IMR-90 (cell line): ENCODE measurements around the gene IARS2. TPM values are rescaled to one million over a fixed set of nuclear protein-coding genes. Genes with fewer than 3 reads are reported as not detected.

Experiments used
- ATAC-seq: fragments of 200-7000 bp; cut with Tn5 transposase; 2 replicates; pipeline ENCODE4 v1.9.1; 2020; ENCODE audit warnings: low read depth, mild to moderate bottlenecking, moderate library complexity
- BruUV-seq: library from RNA; stranded (reverse); fragments of 400-500 nt; replicated peaks from 2 replicates; lab custom pipeline; 2021; lab: Mats Ljungman, UMichigan
- CTCF ChIA-PET: fragments of 300-600 bp; formaldehyde crosslinking; extraction: SDS; loops from one replicate; lab custom pipeline; 2021; ENCODE audit warnings: antibody characterized with exemption; lab: Yijun Ruan, JAX
- POLR2A ChIA-PET: fragments of 300-600 bp; sonication (Branson Sonifier 250); formaldehyde crosslinking; loops from one replicate; lab custom pipeline; 2022; ENCODE audit warnings: antibody characterized with exemption; ENCODE audit not compliant: unreplicated experiment; lab: Charles Lee
- DNase-seq: peaks from one replicate; pipeline ENCODE4 v3.0.0; 2013
- H2AFZ ChIP-seq: replicated peaks from 2 replicates; pipeline ENCODE3; 2013; ENCODE audit warnings: low read length, mild to moderate bottlenecking; ENCODE audit not compliant: poor library complexity
- H2AK5ac ChIP-seq: 2 replicates; pipeline ENCODE4 v1.6.1; 2013; ENCODE audit warnings: low read depth, low read length, inconsistent platforms
- H2AK9ac ChIP-seq: replicated peaks from 2 replicates; pipeline ENCODE3; 2013; ENCODE audit warnings: mild to moderate bottlenecking, low read depth, low read length, moderate library complexity; ENCODE audit not compliant: poor library complexity
- H2BK120ac ChIP-seq: 2 replicates; pipeline ENCODE4 v1.6.1; 2013; ENCODE audit warnings: low read depth, low read length, inconsistent platforms
- H2BK15ac ChIP-seq: 3 replicates; pipeline ENCODE4 v1.6.1; 2013; ENCODE audit warnings: low read depth, low read length, inconsistent platforms
- H2BK20ac ChIP-seq: 2 replicates; pipeline ENCODE4 v1.6.1; 2013; ENCODE audit warnings: low read depth, mild to moderate bottlenecking, inconsistent platforms, low read length, moderate library complexity
- H2BK5ac ChIP-seq: 2 replicates; pipeline ENCODE4 v1.6.1; 2013; ENCODE audit warnings: mild to moderate bottlenecking, low read depth, low read length, inconsistent platforms; ENCODE audit not compliant: poor library complexity, severe bottlenecking
- H3K14ac ChIP-seq: replicated peaks from 2 replicates; pipeline ENCODE4 v1.6.1; 2013; ENCODE audit warnings: low read depth, low read length, inconsistent platforms
- H3K18ac ChIP-seq: 2 replicates; pipeline ENCODE4 v1.6.1; 2013; ENCODE audit warnings: low read depth, low read length, control low read depth
- H3K23ac ChIP-seq: 2 replicates; pipeline ENCODE4 v1.6.1; 2013; ENCODE audit warnings: low read depth, low read length, inconsistent platforms
- H3K27ac ChIP-seq: 2 replicates; pipeline ENCODE4 v1.5.1; 2013; ENCODE audit warnings: mild to moderate bottlenecking, control low read depth, low read length; ENCODE audit not compliant: insufficient read depth
- H3K27me3 ChIP-seq: 2 replicates; pipeline ENCODE4 v1.6.1; 2013; ENCODE audit warnings: low read length; ENCODE audit not compliant: control insufficient read depth, insufficient read depth
- H3K36me3 ChIP-seq: 2 replicates; pipeline ENCODE4 v1.6.1; 2013; ENCODE audit warnings: low read length, mixed read lengths; ENCODE audit not compliant: control insufficient read depth, insufficient read depth
- H3K4ac ChIP-seq: 2 replicates; pipeline ENCODE4 v1.6.1; 2013; ENCODE audit warnings: low read depth, low read length, inconsistent platforms
- H3K4me1 ChIP-seq: 2 replicates; pipeline ENCODE4 v1.6.1; 2013; ENCODE audit warnings: low read length, mixed read lengths; ENCODE audit not compliant: control insufficient read depth, insufficient read depth
- H3K4me2 ChIP-seq: 2 replicates; pipeline ENCODE4 v1.6.1; 2013; ENCODE audit warnings: low read depth, mild to moderate bottlenecking, control low read depth, low read length, moderate library complexity
- H3K4me3 ChIP-seq: 2 replicates; pipeline ENCODE4 v1.5.1; 2013; ENCODE audit warnings: low read depth, mild to moderate bottlenecking, control low read depth, low read length, moderate library complexity; ENCODE audit not compliant: insufficient read depth
- H3K56ac ChIP-seq: 2 replicates; pipeline ENCODE4 v1.6.1; 2013; ENCODE audit warnings: low read length, inconsistent platforms; ENCODE audit not compliant: insufficient read depth; ENCODE audit errors: extremely low read depth
- H3K79me1 ChIP-seq, 2 experiments: 2 replicates each; pipeline ENCODE4 v1.6.1; 2013; ENCODE audit warnings: low read length in 2 of 2, inconsistent platforms in 1 of 2, low read depth in 1 of 2
- H3K9ac ChIP-seq: 2 replicates; pipeline ENCODE4 v1.6.1; 2013; ENCODE audit warnings: low read depth, low read length, control low read depth
- H3K9me1 ChIP-seq: 2 replicates; pipeline ENCODE4 v1.6.1; 2013; ENCODE audit warnings: low read length, inconsistent platforms; ENCODE audit not compliant: insufficient read depth
- H3K9me3 ChIP-seq: 2 replicates; pipeline ENCODE4 v1.6.1; 2013; ENCODE audit warnings: low read length; ENCODE audit not compliant: control insufficient read depth, insufficient read depth
- H4K20me1 ChIP-seq: 2 replicates; pipeline ENCODE4 v1.6.1; 2013; ENCODE audit warnings: low read length, inconsistent platforms; ENCODE audit not compliant: insufficient read depth
- H4K5ac ChIP-seq: 2 replicates; pipeline ENCODE4 v1.6.1; 2013; ENCODE audit warnings: mild to moderate bottlenecking, low read depth, low read length, control low read depth
- H4K8ac ChIP-seq, 2 experiments: 2 replicates each; pipeline ENCODE4 v1.6.1; 2013; ENCODE audit warnings: low read depth in 2 of 2, low read length in 2 of 2, control low read depth in 1 of 2, inconsistent platforms in 1 of 2
- H4K91ac ChIP-seq: 2 replicates; pipeline ENCODE4 v1.6.1; 2013; ENCODE audit warnings: low read depth, low read length, inconsistent platforms; ENCODE audit not compliant: insufficient read depth
- BHLHE40 ChIP-seq: fragments of 150-350 bp; IDR thresholded peaks from 2 replicates; pipeline ENCODE4 v1.6.1; 2016; ENCODE audit warnings: mild to moderate bottlenecking, low read depth, low read length
- CEBPB ChIP-seq: IDR thresholded peaks from 2 replicates; pipeline ENCODE4 v1.6.1; 2012; ENCODE audit warnings: low read depth, low read length, improper control_type of control experiment
- CHD1 ChIP-seq: IDR thresholded peaks from 2 replicates; pipeline ENCODE4 v1.6.1; 2012; ENCODE audit warnings: low read depth, low read length, improper control_type of control experiment
- CTCF ChIP-seq: conservative IDR thresholded peaks from 2 replicates; pipeline ENCODE4 v1.5.1; 2012; ENCODE audit warnings: mild to moderate bottlenecking, low read depth, low read length, improper control_type of control experiment
- FOS ChIP-seq: fragments of 150-350 bp; IDR thresholded peaks from 2 replicates; pipeline ENCODE4 v1.6.1; 2016; ENCODE audit warnings: low read depth, low read length
- MAZ ChIP-seq: IDR thresholded peaks from 2 replicates; pipeline ENCODE4 v1.6.1; 2012; ENCODE audit warnings: low read depth, mild to moderate bottlenecking, low read length, improper control_type of control experiment, moderate library complexity, borderline replicate concordance
- NFE2L2 ChIP-seq: fragments of 150-350 bp; IDR thresholded peaks from 2 replicates; pipeline ENCODE4 v1.6.1; 2016; ENCODE audit warnings: low read depth, mild to moderate bottlenecking, low read length
- POLR2A ChIP-seq: IDR thresholded peaks from 2 replicates; pipeline ENCODE4 v1.6.1; 2012; ENCODE audit warnings: mild to moderate bottlenecking, low read depth, low read length
- RAD21 ChIP-seq: IDR thresholded peaks from 2 replicates; pipeline ENCODE4 v1.6.1; 2012; ENCODE audit warnings: low read length, improper control_type of control experiment
- RCOR1 ChIP-seq: IDR thresholded peaks from 2 replicates; pipeline ENCODE4 v1.6.1; 2012; ENCODE audit warnings: mild to moderate bottlenecking, low read length, improper control_type of control experiment; ENCODE audit not compliant: insufficient replicate concordance
- RFX5 ChIP-seq: IDR thresholded peaks from 2 replicates; pipeline ENCODE4 v1.8.0; 2012; ENCODE audit warnings: low read depth, mild to moderate bottlenecking, low read length, moderate library complexity
- SMC3 ChIP-seq: fragments of 150-350 bp; IDR thresholded peaks from 2 replicates; pipeline ENCODE4 v1.6.1; 2016; ENCODE audit warnings: low read depth, mild to moderate bottlenecking, antibody characterized with exemption, low read length, moderate library complexity
- USF2 ChIP-seq: fragments of 150-350 bp; IDR thresholded peaks from 2 replicates; pipeline ENCODE4 v1.6.1; 2017; ENCODE audit warnings: mild to moderate bottlenecking, antibody characterized with exemption, low read length, low read depth
- WGBS, 2 experiments: methylation state at CpG; one replicate each; pipeline versions ENCODE4 v1.1.5 to v1.1.7; 2013; ENCODE audit warnings: missing lambda C conversion rate in 2 of 2; ENCODE audit not compliant: insufficient read length in 1 of 2; ENCODE audit errors: extremely low coverage in 2 of 2; 5-methylcytosine and 5-hydroxymethylcytosine counted together
- dilution Hi-C: fragments of 300-500 bp; cut with HindIII; formaldehyde crosslinking; loops from one replicate; pipeline ENCODE4 v1.14.3; 2018; ENCODE audit warnings: low sequenced_read_pairs; ENCODE audit not compliant: unreplicated experiment
- in situ Hi-C: fragments of 300-500 bp; cut with MboI; formaldehyde crosslinking; loops from 3 replicates; pipeline ENCODE4 v1.14.3; 2019; ENCODE audit warnings: low sequenced_read_pairs, inconsistent platforms, mixed read lengths
- intact Hi-C: fragments of 100-400 bp; cut with micrococcal nuclease; formaldehyde crosslinking; loops from 2 replicates; pipeline ENCODE4 v1.10.0; 2022
- polyA plus RNA-seq, 3 experiments: library from polyadenylated mRNA; depleted of rRNA; stranded (reverse); fragments of >200 nt; gene quantifications; 2 replicates each; pipeline ENCODE4 v1.2.3, GENCODE V29; 2012; ENCODE audit warnings: low replicate concordance in 1 of 3
- total RNA-seq: library from RNA; depleted of rRNA; stranded (reverse); fragments of >200 nt; gene quantifications from 2 replicates; pipeline ENCODE4 v1.2.3, GENCODE V29; 2012
- TF ChIP-seq, protein P1 (sequence below): fragments of 150-350 bp; IDR thresholded peaks from 2 replicates; pipeline ENCODE4 v1.6.1; 2016; ENCODE audit warnings: low read depth, mild to moderate bottlenecking, low read length, moderate library complexity, borderline replicate concordance

Gene IARS2
- total and polyA plus RNA-seq, 2 of the 4 experiments (the other 2 are of a cell fraction): 34.8 to 77.4 TPM

- Histone ChIP-seq H2BK15ac (no peak overlapping the region), H2AK5ac (no peak overlapping the region), H3K4me1 (peaks cover 2% of the 10 kb centered on the region; the same call in 1 of the 2 replicates), H2AFZ (no peak overlapping the region), H2BK5ac (no peak overlapping the region), H3K18ac (no peak overlapping the region), H2BK120ac (no peak overlapping the region), H3K27me3 (no peaks in the 10 kb centered on the region), H4K8ac (no peak overlapping the region), H3K4ac (no peak overlapping the region), H3K4me2 (no peak overlapping the region), H4K20me1 (no peaks in the 10 kb centered on the region), H3K14ac (no peak overlapping the region), H3K9me1 (no peaks in the 10 kb centered on the region), H3K27ac (no peak overlapping the region), H2BK20ac (no peak overlapping the region), H3K4me3 (no peak overlapping the region), H3K56ac (no peak overlapping the region), H3K23ac (no peak overlapping the region), H3K9ac (no peak overlapping the region), H4K91ac (no peak overlapping the region), H3K79me1 (peaks cover 0 to 4% of the 10 kb centered on the region in 2 experiments; a peak in 1 of 4 replicates), H3K9me3 (no peaks in the 10 kb centered on the region; the same call in 1 of the 2 replicates), H3K36me3 (peaks cover 11% of the 10 kb centered on the region), H4K5ac (no peak overlapping the region), H2AK9ac (no peak overlapping the region)
- dilution Hi-C loops (no loop called here), in situ Hi-C loops (no loop called here), intact Hi-C loops (no loop called here)
- WGBS, 2 experiments: 50% methylated on average over 1 of the region's 3 CpGs; no CpG with 5 or more reads in 1 of the 2 experiments
- POLR2A ChIA-PET: no interaction called here
- TF ChIP-seq BHLHE40 (no peak), USF2 (no peak), NFE2L2 (no peak), RFX5 (no peak), RCOR1 (no peak), CEBPB (no peak), RAD21 (no peak), MAZ (no peak), FOS (no peak), SMC3 (no peak), CHD1 (no peak), POLR2A (no peak), CTCF (no peak)
- TF ChIP-seq, protein P1, sequence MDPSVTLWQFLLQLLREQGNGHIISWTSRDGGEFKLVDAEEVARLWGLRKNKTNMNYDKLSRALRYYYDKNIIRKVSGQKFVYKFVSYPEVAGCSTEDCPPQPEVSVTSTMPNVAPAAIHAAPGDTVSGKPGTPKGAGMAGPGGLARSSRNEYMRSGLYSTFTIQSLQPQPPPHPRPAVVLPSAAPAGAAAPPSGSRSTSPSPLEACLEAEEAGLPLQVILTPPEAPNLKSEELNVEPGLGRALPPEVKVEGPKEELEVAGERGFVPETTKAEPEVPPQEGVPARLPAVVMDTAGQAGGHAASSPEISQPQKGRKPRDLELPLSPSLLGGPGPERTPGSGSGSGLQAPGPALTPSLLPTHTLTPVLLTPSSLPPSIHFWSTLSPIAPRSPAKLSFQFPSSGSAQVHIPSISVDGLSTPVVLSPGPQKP: no peak
- ATAC-seq (no peak), DNase-seq (no peak)
- BruUV-seq: no TSS peak
- CTCF ChIA-PET: no interaction called here
Measured at GRCh38 chr1:220127076-220127475, 33.1 kb downstream of the IARS2 start.
